RWPE2 (cell line): ENCODE measurements around the gene PLCG2.
"Not testable (repeated sequence)": the region's sequence is repeated elsewhere in the genome, so short reads cannot be mapped to it uniquely, and the experiment has no call there.

Experiments
- ATAC-seq: fragments of 200-7000 bp; cut with Tn5 transposase; 3 replicates; pipeline ENCODE4 v1.9.1; 2021; ENCODE audit warnings: low read depth
- DNase-seq: peaks from one replicate; pipeline ENCODE4 v3.0.0-alpha.2; 2020; ENCODE audit warnings: low spot score
- H3K27ac ChIP-seq: fragments of 450-650 bp; 2 replicates; pipeline ENCODE4 v1.5.1; 2017; ENCODE audit warnings: mild to moderate bottlenecking; ENCODE audit not compliant: poor library complexity, severe bottlenecking
- H3K27me3 ChIP-seq: fragments of 250-450 bp; sonication (Bioruptor Pico); 2 replicates; pipeline ENCODE4 v1.5.1; 2021; ENCODE audit warnings: mild to moderate bottlenecking, moderate library complexity; ENCODE audit not compliant: insufficient read depth, poor library complexity, severe bottlenecking
- H3K36me3 ChIP-seq: fragments of 250-450 bp; sonication (Bioruptor Pico); 2 replicates; pipeline ENCODE4 v1.5.1; 2020; ENCODE audit warnings: low read depth, mild to moderate bottlenecking, moderate library complexity
- H3K4me1 ChIP-seq: fragments of 250-450 bp; sonication (Bioruptor Pico); 2 replicates; pipeline ENCODE4 v1.5.1; 2021; ENCODE audit warnings: mild to moderate bottlenecking, moderate library complexity; ENCODE audit not compliant: insufficient read depth, poor library complexity, severe bottlenecking
- H3K4me3 ChIP-seq: fragments of 250-450 bp; sonication (Bioruptor Pico); 2 replicates; pipeline ENCODE4 v1.5.1; 2021; ENCODE audit warnings: mild to moderate bottlenecking, moderate library complexity; ENCODE audit not compliant: severe bottlenecking
- H3K9me3 ChIP-seq: fragments of 250-450 bp; sonication (Bioruptor Pico); 2 replicates; pipeline ENCODE4 v1.5.1; 2021; ENCODE audit warnings: mild to moderate bottlenecking, moderate library complexity; ENCODE audit not compliant: severe bottlenecking
- CTCF ChIP-seq: fragments of 450-650 bp; IDR thresholded peaks from one replicate; pipeline ENCODE4 v1.5.1; 2017; ENCODE audit warnings: mild to moderate bottlenecking, moderate library complexity; ENCODE audit not compliant: poor library complexity, severe bottlenecking

The PLCG2 gene

GRCh38 chr16:81932668-81933067, 153.6 kb downstream of the PLCG2 start:
- Histone ChIP-seq H3K36me3 (no peaks in the 10 kb centered on the region), H3K4me1 (peaks cover 11% of the 10 kb centered on the region), H3K9me3 (no peaks in the 10 kb centered on the region), H3K27ac (no peak overlapping the region), H3K27me3 (no peaks in the 10 kb centered on the region), H3K4me3 (no peak overlapping the region)
- DNase-seq (no peak), ATAC-seq (no peak)
- no peak for TF ChIP-seq CTCF

GRCh38 chr16:81933361-81933760, 154.3 kb downstream of the PLCG2 start:
- DNase-seq: no peak
- Histone ChIP-seq H3K4me1 (peaks cover 15% of the 10 kb centered on the region), H3K9me3 (no peaks in the 10 kb centered on the region), H3K4me3 (no peak overlapping the region), H3K27me3 (no peaks in the 10 kb centered on the region), H3K27ac (no peak overlapping the region), H3K36me3 (no peaks in the 10 kb centered on the region)
- no peak for TF ChIP-seq CTCF
- ATAC-seq: no peak

- not testable (repeated sequence) for H3K27ac ChIP-seq, H3K27me3 ChIP-seq, H3K9me3 ChIP-seq, H3K36me3 ChIP-seq, H3K4me3 ChIP-seq, DNase-seq, H3K4me1 ChIP-seq, ATAC-seq
These were observed 155.6 kb downstream of the PLCG2 start for GRCh38 chr16:81934711-81935110.

GRCh38 chr16:81936209-81937000, 157.3 kb downstream of the PLCG2 start:
- H3K27me3 ChIP-seq: no peaks in the 10 kb centered on the region
- H3K4me1 ChIP-seq: peaks cover 11% of the 10 kb centered on the region
- H3K36me3 ChIP-seq: no peaks in the 10 kb centered on the region
- DNase-seq (no peak), ATAC-seq (no peak)
- no peak for TF ChIP-seq CTCF
- H3K27ac ChIP-seq: no peak overlapping the region
- H3K4me3 ChIP-seq: no peak overlapping the region
- no peaks in the 10 kb centered on the region for H3K9me3 ChIP-seq

- H3K27ac ChIP-seq: no peak overlapping the region
- H3K27me3 ChIP-seq: no peaks in the 10 kb centered on the region
- H3K36me3 ChIP-seq: no peaks in the 10 kb centered on the region
- no peak for TF ChIP-seq CTCF
- H3K9me3 ChIP-seq: no peaks in the 10 kb centered on the region
- no peak overlapping the region for H3K4me3 ChIP-seq
- peaks cover 11% of the 10 kb centered on the region for H3K4me1 ChIP-seq
- no peak for ATAC-seq
- DNase-seq: no peak
These were observed 158.4 kb downstream of the PLCG2 start for GRCh38 chr16:81937305-81938038.
